ENCODE data around the gene CASP6.

The CASP6 gene

GRCh38 chr4:109672169-109672930 is 30.9 kb downstream of the CASP6 start:
- DNase-seq (ENCODE audit: insufficient read length, low spot score) (no peak), FAIRE-seq (no peak)
- no peak for TF ChIP-seq POLR2A (IDR thresholded peaks at IDR 0.05; ENCODE audit: low read depth, low read length)

GRCh38 chr4:109671350-109671749 is 31.9 kb downstream of the CASP6 start:
- FAIRE-seq, result no peak
- no peak for DNase-seq (ENCODE audit: insufficient read length, low spot score)
- no peak for TF ChIP-seq POLR2A (IDR thresholded peaks at IDR 0.05; ENCODE audit: low read depth, low read length)

- no peak for TF ChIP-seq POLR2A (IDR thresholded peaks at IDR 0.05; ENCODE audit: low read depth, low read length)
- FAIRE-seq (no peak), DNase-seq (ENCODE audit: insufficient read length, low spot score) (no peak)
Observed at GRCh38 chr4:109665783-109666485, 37.3 kb downstream of the CASP6 start.

- no peak for FAIRE-seq
Observed at GRCh38 chr4:109662771-109663170, 40.5 kb downstream of the CASP6 start.

GRCh38 chr4:109662116-109662515 is 41.1 kb downstream of the CASP6 start:
- TF ChIP-seq POLR2A (IDR thresholded peaks at IDR 0.05; ENCODE audit: low read depth, low read length), result no peak
- FAIRE-seq (no peak), DNase-seq (ENCODE audit: insufficient read length, low spot score) (no peak)

More at GRCh38 chr4:109662771-109663170, 40.5 kb downstream of the CASP6 start:
- TF ChIP-seq POLR2A (IDR thresholded peaks at IDR 0.05; ENCODE audit: low read depth, low read length), result no peak
- no peak for DNase-seq (ENCODE audit: insufficient read length, low spot score)

- DNase-seq (ENCODE audit: insufficient read length, low spot score) (no peak), FAIRE-seq (no peak)
- TF ChIP-seq POLR2A (IDR thresholded peaks at IDR 0.05; ENCODE audit: low read depth, low read length), result no peak
Observed at GRCh38 chr4:109658871-109659410, 44.3 kb downstream of the CASP6 start.

GRCh38 chr4:109657854-109658418 is 45.3 kb downstream of the CASP6 start:
- FAIRE-seq (no peak), DNase-seq (ENCODE audit: insufficient read length, low spot score) (no peak)
- no peak for TF ChIP-seq POLR2A (IDR thresholded peaks at IDR 0.05; ENCODE audit: low read depth, low read length)

- DNase-seq (ENCODE audit: insufficient read length, low spot score) (no peak), FAIRE-seq (no peak)
- no peak for TF ChIP-seq POLR2A (IDR thresholded peaks at IDR 0.05; ENCODE audit: low read depth, low read length)
Observed at GRCh38 chr4:109655396-109655795, 47.8 kb downstream of the CASP6 start.

- DNase-seq (ENCODE audit: insufficient read length, low spot score), result no peak
- TF ChIP-seq POLR2A (IDR thresholded peaks at IDR 0.05; ENCODE audit: low read depth, low read length), result no peak
- no peak for FAIRE-seq
Observed at GRCh38 chr4:109649872-109650271, 53.4 kb downstream of the CASP6 start.

- FAIRE-seq, result no peak
- DNase-seq (ENCODE audit: insufficient read length, low spot score), result no peak
- no peak for TF ChIP-seq POLR2A (IDR thresholded peaks at IDR 0.05; ENCODE audit: low read depth, low read length)
Observed at GRCh38 chr4:109648997-109649575, 54.2 kb downstream of the CASP6 start.

GRCh38 chr4:109648266-109648996 is 54.8 kb downstream of the CASP6 start:
- no peak for TF ChIP-seq POLR2A (IDR thresholded peaks at IDR 0.05; ENCODE audit: low read depth, low read length)
- FAIRE-seq (no peak), DNase-seq (ENCODE audit: insufficient read length, low spot score) (no peak)

- TF ChIP-seq POLR2A (IDR thresholded peaks at IDR 0.05; ENCODE audit: low read depth, low read length), result no peak
- FAIRE-seq, result no peak
- no peak for DNase-seq (ENCODE audit: insufficient read length, low spot score)
Observed at GRCh38 chr4:109645874-109646710, 57.2 kb downstream of the CASP6 start.

GRCh38 chr4:109640644-109641043 is 62.6 kb downstream of the CASP6 start:
- FAIRE-seq, result no peak
- DNase-seq (ENCODE audit: insufficient read length, low spot score), result no peak
- no peak for TF ChIP-seq POLR2A (IDR thresholded peaks at IDR 0.05; ENCODE audit: low read depth, low read length)

All from H54 (cell line).